Left ventricle myocardium inferior (tissue), 1 donor: ENCODE data around the gene RAPGEF3. TPM values are rescaled to one million over a fixed set of nuclear protein-coding genes. Genes with fewer than 3 reads are reported as not detected.

Experiments
- DNase-seq: peaks from one replicate; pipeline ENCODE4 v3.0.0-alpha.2; 2020
- H3K27ac ChIP-seq: fragments of 200-600 bp; replicated peaks from 2 replicates; pipeline ENCODE4 v1.8.0; 2021
- H3K27me3 ChIP-seq: fragments of 200-600 bp; 2 replicates; pipeline ENCODE4 v1.8.0; 2021; ENCODE audit warnings: low read depth
- H3K36me3 ChIP-seq: fragments of 200-600 bp; 2 replicates; pipeline ENCODE4 v1.8.0; 2021
- H3K4me1 ChIP-seq: fragments of 200-600 bp; 2 replicates; pipeline ENCODE4 v1.8.0; 2021
- H3K4me3 ChIP-seq: fragments of 200-600 bp; 2 replicates; pipeline ENCODE4 v1.8.0; 2021; ENCODE audit warnings: mild to moderate bottlenecking, moderate library complexity
- H3K9me3 ChIP-seq: fragments of 200-600 bp; replicated peaks from 2 replicates; pipeline ENCODE4 v1.8.0; 2021
- intact Hi-C: fragments of 100-400 bp; cut with micrococcal nuclease; formaldehyde crosslinking; loops from one replicate; pipeline ENCODE4 v1.11.0; 2022
- total RNA-seq: library from RNA; stranded (reverse); fragmentation: NEBNext Ultra II Directional; extraction: Animal tissue kit (Norgen Biotek cat#: 25700); gene quantifications from one replicate; pipeline ENCODE4 v1.2.1, GENCODE V29; 2021
- TF ChIP-seq, protein P1 (sequence below): fragments of 200-600 bp; IDR thresholded peaks from 2 replicates; pipeline ENCODE4 v1.8.0; 2021; ENCODE audit warnings: antibody characterized with exemption, mild to moderate bottlenecking, borderline replicate concordance
- donor health status: DM: no; HTN: yes; CAD: no; lungs with severe emphysema.

The RAPGEF3 gene
- total RNA-seq, 1 donor from 2014 or later, result 34.8 TPM

DNA sequence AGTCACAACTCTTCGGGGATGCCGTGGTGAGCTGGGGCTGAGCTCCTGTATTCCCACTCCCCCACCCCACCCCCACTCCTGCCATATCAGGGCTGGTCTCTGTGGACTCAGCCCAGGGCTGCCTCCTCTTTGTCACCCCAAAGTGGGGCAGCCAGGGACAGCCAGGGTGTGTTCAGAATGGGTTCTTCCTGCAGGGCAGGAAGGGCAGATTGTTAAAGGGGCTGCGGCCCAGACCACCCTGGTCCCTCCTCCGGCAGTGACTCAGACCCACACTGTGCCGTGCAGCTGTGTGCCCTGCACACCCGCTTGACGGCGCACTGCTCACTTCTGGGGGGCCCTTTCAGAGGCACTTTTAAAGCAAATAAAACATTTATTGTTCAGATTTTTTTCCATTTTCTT, 23.7 kb upstream of the RAPGEF3 start:
- no peak overlapping the region for H3K4me3 ChIP-seq
- peaks cover 48% of the 10 kb centered on the region for H3K4me1 ChIP-seq
- H3K36me3 ChIP-seq, result peaks cover 67% of the 10 kb centered on the region
- TF ChIP-seq, protein P1, sequence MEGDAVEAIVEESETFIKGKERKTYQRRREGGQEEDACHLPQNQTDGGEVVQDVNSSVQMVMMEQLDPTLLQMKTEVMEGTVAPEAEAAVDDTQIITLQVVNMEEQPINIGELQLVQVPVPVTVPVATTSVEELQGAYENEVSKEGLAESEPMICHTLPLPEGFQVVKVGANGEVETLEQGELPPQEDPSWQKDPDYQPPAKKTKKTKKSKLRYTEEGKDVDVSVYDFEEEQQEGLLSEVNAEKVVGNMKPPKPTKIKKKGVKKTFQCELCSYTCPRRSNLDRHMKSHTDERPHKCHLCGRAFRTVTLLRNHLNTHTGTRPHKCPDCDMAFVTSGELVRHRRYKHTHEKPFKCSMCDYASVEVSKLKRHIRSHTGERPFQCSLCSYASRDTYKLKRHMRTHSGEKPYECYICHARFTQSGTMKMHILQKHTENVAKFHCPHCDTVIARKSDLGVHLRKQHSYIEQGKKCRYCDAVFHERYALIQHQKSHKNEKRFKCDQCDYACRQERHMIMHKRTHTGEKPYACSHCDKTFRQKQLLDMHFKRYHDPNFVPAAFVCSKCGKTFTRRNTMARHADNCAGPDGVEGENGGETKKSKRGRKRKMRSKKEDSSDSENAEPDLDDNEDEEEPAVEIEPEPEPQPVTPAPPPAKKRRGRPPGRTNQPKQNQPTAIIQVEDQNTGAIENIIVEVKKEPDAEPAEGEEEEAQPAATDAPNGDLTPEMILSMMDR, result no peak
- no peaks in the 10 kb centered on the region for H3K27me3 ChIP-seq
- H3K9me3 ChIP-seq, result no peaks in the 10 kb centered on the region
- no peak for DNase-seq
- intact Hi-C loops, result no loop called here
- H3K27ac ChIP-seq, result peak overlapping the region; percentile 33

DNA sequence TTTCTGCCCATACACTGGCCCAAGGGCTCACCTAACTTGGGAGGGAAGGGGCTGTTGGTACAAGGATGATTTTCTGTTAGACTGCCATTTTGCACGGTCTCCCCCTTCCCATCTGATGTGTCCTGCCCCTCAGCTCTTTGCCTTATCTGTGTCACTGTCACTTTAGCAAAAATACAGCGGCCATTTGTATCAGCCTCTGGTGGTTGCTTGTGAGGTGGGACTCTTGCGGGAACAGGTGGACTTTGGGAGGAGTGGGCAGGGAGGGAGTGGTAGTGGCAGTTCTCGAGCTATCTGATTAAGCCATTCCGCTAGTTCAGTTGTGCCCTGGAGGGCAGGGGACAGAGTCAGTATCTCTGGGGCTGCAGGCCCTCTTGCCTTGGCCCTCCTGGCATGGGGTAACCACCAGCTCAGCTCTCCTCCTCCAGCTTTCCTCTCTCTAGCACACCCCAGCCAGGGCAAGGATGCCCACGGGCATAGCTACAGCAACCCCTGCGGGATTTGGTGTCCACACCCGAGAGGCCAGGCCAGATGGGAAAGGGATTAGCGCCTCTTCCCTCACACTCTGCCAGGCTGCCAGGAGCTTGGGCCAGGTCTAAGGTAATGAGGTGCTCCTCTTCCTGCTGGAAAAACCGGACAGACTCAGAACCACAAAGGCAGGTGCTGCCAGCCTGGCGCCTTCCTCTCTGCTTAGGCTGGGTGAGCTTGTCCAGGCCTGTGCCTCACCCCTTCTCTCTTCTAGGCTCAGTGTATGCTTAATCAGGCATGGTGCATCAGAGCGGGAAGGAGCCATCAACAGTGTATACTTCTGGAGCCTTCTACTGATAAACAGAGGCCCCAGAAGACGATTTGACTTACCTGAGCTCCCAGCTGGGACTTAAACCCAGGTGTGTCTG, 23.0 kb upstream of the RAPGEF3 start:
- Histone ChIP-seq H3K4me1 (peaks cover 53% of the 10 kb centered on the region), H3K27ac (peak overlapping the region; percentile 33), H3K9me3 (no peaks in the 10 kb centered on the region), H3K27me3 (no peaks in the 10 kb centered on the region), H3K4me3 (no peak overlapping the region), H3K36me3 (peaks cover 61% of the 10 kb centered on the region)
- TF ChIP-seq, protein P1, result no peak
- intact Hi-C loops, result no loop called here
- DNase-seq, result no peak

DNA sequence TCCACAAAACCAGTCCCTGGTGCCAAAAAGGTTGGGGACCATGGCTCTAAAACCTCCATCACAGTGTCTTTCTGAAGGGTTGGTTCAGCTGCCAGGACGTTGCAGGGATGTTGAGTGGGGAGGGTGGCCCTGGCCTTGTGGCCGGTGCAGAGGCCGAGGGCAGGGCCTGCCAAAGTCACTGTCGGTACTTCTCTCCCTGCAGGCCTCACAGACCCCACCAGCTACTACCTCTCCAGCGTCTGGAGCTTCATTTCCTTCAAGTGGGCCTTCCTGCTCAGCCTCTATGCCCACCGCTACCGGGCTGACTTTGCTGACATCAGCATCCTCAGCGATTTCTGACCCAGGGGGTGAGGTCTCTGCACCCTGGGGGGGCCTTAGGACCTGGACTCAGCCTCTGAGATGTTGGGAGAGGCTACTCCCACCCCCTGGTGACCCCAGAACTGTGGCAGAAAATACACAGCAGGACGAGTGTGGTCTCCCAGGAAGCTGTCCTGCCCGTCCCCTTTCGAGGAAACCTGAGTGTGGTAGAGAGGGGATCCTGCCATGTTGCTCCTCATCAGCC, 21.3 kb upstream of the RAPGEF3 start:
- Histone ChIP-seq H3K36me3 (peaks cover 44% of the 10 kb centered on the region), H3K4me3 (no peak overlapping the region), H3K27ac (peak overlapping the region; percentile 41), H3K4me1 (peaks cover 67% of the 10 kb centered on the region), H3K9me3 (no peaks in the 10 kb centered on the region), H3K27me3 (no peaks in the 10 kb centered on the region)
- intact Hi-C loops, result loop anchor here (10.0 kb wide), 1 partner anchor 55 kb away; no protein-coding TSS in a partner anchor
- TF ChIP-seq, protein P1, result no peak
- no peak for DNase-seq

DNA sequence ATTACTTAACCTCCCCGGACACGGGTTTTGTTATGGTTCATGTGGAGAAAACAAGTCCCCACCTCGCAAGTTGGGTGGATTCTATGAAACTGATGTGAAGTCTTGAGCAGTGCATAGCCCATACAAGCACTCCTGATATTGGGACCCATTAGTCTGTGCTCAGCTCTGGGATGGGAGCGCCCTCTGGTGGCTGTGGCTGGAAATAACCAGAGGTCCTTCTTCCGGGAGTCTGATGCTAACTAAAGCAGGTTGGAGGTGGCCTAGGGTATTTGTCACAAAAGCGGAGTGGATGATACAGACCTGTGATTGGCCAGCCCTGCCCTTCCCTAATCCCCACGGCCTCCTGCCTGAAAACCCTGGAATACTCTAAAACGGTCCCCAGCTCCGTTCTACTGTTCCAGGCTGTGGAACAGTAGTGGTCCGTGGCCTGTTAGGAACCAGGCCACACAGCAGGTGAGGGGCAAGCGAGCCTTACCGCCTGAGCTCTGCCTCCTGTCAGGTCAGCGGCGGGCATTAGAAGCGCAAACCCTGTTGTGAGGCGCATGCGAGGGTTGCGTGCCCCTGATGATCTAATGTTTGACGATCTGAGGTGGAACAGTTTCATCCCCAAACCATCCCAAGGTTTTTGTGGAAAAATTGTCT, 20.7 kb upstream of the RAPGEF3 start:
- intact Hi-C loops, result loop anchor here (10.0 kb wide), 1 partner anchor 55 kb away; no protein-coding TSS in a partner anchor
- DNase-seq, result peak; percentile 88
- TF ChIP-seq, protein P1, result peak; percentile 94
- H3K4me3 ChIP-seq, result no peak overlapping the region
- H3K4me1 ChIP-seq, result peaks cover 73% of the 10 kb centered on the region
- no peaks in the 10 kb centered on the region for H3K27me3 ChIP-seq
- H3K9me3 ChIP-seq, result no peaks in the 10 kb centered on the region
- H3K27ac ChIP-seq, result peak overlapping the region; percentile 71
- peaks cover 38% of the 10 kb centered on the region for H3K36me3 ChIP-seq

DNA sequence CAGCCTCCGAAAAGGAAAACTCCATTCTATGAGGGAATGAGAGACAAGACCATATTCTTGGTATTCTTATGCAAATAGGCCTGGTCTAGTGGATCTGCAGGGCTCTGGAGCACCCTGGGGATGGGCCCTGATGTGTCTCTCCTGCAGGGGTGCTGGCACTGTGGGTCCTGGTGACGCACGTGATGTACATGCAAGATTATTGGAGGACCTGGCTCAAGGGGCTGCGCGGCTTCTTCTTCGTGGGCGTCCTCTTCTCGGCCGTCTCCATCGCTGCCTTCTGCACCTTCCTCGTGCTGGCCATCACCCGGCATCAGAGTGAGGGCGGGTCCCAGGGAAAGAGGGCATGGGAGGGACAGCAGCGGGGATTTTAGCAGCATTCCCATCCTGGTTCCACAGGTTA, 20.2 kb upstream of the RAPGEF3 start:
- no peaks in the 10 kb centered on the region for H3K27me3 ChIP-seq
- H3K36me3 ChIP-seq, result peaks cover 32% of the 10 kb centered on the region
- H3K9me3 ChIP-seq, result no peaks in the 10 kb centered on the region
- H3K4me3 ChIP-seq, result no peak overlapping the region
- DNase-seq, result no peak
- TF ChIP-seq, protein P1, result no peak
- intact Hi-C loops, result loop anchor here (10.0 kb wide), 1 partner anchor 56 kb away; no protein-coding TSS in a partner anchor
- H3K27ac ChIP-seq, result peak overlapping the region; percentile 71
- H3K4me1 ChIP-seq, result peaks cover 75% of the 10 kb centered on the region
